Activated naive CD4-positive, alpha-beta T cell treated with anti-CD3 and anti-CD28 coated beads, Interleukin-2, amount 50 U/mL, for 16 hours (primary cell): ENCODE measurements around the gene MAGEB1.

Source experiments
- DNase-seq: peaks from one replicate; pipeline ENCODE4 v3.0.0-alpha.2; 2020

The MAGEB1 gene, protein sequence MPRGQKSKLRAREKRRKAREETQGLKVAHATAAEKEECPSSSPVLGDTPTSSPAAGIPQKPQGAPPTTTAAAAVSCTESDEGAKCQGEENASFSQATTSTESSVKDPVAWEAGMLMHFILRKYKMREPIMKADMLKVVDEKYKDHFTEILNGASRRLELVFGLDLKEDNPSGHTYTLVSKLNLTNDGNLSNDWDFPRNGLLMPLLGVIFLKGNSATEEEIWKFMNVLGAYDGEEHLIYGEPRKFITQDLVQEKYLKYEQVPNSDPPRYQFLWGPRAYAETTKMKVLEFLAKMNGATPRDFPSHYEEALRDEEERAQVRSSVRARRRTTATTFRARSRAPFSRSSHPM

DNA sequence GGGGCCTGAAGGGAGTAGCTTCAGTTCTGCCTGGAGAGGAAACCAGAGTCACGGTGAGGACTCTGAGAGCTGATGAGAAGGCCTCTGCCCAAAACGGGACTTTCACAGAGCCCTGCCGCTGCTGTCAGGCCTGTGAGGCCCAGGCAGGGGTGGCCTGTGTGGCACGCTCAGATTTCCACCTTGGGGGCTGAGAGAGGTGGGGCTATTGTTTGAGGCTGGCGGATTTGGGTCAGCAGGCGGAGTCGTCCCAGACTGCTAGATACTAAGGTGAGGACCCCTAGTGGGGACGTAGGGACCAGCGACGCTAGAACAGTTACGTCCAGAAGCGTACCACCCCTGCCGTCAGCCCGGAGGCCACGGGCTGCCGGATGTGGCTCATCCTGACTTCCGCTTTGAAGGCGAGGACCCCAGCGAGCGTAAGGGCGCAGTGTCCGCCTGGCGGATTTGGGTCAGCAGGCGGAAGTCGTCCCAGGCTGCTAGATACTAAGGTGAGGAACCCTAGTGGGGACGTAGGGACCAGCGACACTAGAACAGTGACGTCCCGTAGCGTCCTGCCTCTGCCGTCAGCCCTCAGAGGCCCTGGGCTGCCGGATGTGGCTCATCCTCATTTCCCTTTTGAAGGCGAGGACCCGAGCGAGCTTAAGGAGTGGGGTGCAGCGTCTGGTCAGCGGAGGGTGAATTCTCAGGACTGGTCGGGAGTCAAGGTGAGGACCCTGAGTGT, at the start of gene MAGEB1:
Gene MAGEB1 (plus strand): TSS at position 378 of the 721 bp plus-strand sequence. CDS start 3,348 bp downstream, outside the sequence.
- DNase-seq: no peak

- no peak for DNase-seq
Observed at GRCh38 chrX:30212172-30212571, 34.8 kb upstream of the MAGEB1 start.

- no peak for DNase-seq
Observed at GRCh38 chrX:30215357-30215843, 31.5 kb upstream of the MAGEB1 start, which contains the start of gene MAGEB2. Gene MAGEB2, plus strand, starts transcription at chrX:30215563. Its CDS starts 3,018 bp downstream, at chrX:30218581.

GRCh38 chrX:30217465-30217864, 29.5 kb upstream of the MAGEB1 start:
- DNase-seq: no peak

- no peak for DNase-seq
Observed at GRCh38 chrX:30219372-30219771, 27.6 kb upstream of the MAGEB1 start.

DNA sequence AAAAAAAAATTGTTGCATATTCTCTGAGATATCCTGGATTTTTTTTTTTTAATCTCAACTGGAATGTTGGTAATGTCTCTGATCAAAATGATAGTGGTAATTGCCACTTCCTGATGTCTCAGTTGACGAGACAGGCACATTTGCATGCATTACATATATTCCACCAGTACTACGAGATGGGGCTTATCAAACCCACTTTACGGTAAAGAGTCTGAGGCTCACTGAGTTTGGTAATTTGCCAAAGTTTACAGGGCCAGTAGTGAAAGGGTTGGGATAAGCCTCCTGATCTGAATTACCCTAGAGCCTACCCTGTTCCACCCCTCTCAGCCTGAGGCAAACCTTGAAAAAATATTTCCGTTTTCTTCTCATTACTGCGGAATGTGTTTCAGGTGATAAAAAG, 26.3 kb upstream of the MAGEB1 start:
- no peak for DNase-seq

DNA sequence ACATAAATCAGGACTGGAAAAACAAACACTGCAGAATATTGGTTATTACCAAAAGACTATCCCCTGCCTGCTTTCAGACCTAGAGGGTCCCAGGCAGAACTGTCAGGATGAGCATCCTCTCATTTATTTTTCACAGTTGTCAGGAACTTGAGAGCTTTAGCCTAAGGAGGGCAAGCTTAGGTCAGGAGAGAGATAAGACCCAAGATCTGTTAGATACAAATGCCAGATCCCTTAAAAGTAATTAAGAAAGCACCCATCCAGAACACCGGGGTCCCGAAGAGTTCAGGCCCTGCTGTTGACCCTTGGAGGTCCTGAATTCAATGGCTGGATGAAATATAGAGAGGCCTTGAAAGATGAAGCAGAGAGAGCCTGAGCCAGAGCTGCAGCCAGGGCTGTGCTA, 22.4 kb upstream of the MAGEB1 start:
- DNase-seq: no peak

- no peak for DNase-seq
Observed at GRCh38 chrX:30228526-30228925, 18.4 kb upstream of the MAGEB1 start.

DNA sequence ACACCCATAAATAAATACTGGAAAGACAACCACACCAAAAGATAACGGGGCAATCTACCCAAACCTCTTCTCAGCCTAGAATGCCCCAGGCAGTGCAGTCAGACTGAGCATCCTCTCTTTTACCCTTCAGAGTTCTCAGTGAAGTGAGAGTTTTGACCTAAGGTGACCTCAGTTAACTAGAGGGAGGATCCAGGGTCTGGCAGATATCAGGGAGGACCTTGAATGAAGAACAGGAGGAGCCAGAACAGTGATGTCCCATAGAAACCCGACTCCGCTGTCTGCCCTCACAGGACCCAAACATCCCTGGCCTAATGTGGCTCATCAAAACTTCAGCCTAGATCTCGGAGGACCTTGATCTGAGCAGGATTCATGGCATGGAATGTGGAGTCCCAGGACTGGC, 16.6 kb upstream of the MAGEB1 start, which contains the start of gene MAGEB3:
Gene MAGEB3 (plus strand): TSS at position 263 of the 400 bp plus-strand sequence. CDS start 5,268 bp downstream, outside the sequence.
- no peak for DNase-seq

GRCh38 chrX:30241724-30242415, 5.1 kb upstream of the MAGEB1 start, which contains the start of gene MAGEB4:
Gene MAGEB4, plus strand, starts transcription at chrX:30242000. Its CDS starts 136 bp downstream, at chrX:30242136.
- no peak for DNase-seq

DNA sequence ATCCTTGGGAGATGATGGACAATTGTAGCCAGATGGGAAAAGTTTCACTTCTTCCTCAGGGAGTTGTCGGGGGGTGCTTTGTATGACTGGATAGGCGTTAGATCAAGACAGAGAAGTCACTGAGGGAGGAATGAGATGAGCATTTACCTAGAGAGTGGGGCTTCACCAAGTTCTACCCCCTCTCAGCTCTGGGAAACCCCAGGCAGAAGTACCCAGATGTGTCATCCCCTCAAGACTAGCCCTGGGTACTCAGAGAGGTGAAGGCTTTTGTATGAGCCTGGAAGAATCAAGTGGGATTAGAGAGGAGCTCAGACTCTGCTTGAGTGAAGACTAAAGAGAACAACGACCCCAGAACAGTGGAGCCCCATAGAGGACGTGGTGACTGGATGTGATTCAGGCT, 1.9 kb downstream of the MAGEB1 start:
- DNase-seq: no peak

DNA sequence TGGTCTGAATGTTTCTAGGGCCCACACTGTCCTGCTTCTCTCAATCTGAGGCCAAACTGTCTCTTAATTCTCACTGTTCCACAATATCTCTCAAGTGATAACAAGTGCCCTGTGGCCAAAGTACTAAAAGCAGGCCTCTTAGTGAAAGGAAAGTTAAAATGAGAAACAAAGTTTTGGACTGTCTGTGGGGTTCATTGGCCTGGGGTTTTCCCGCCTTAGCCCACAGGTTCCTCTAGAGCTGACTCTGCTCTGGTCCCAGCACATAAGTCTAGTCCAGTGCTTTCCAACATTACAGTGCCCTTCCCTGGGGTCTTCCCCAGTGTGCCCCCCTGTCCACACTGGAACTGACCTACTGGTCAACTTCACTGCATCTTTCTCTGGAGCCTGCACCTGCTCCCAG, 6.3 kb downstream of the MAGEB1 start:
- DNase-seq: no peak

DNA sequence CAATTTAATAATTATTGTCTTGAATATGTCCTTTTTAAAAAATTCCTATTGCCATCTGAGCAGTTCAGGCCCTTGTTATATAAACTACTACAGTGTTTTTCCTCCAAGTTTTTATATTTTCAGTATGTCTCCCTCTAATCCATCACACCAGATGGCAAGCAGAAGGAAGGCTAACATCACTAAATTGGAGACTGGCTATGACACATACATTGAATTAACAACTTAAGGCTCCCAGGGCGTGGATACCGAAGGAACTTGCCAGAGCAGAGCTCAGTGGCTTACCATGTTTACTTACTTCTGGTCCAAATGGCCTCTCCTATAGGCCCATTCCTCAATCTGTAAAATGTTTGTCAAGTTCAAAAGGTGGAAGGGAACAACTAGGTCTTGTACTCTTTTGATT, 13.0 kb downstream of the MAGEB1 start:
- DNase-seq: no peak

DNA sequence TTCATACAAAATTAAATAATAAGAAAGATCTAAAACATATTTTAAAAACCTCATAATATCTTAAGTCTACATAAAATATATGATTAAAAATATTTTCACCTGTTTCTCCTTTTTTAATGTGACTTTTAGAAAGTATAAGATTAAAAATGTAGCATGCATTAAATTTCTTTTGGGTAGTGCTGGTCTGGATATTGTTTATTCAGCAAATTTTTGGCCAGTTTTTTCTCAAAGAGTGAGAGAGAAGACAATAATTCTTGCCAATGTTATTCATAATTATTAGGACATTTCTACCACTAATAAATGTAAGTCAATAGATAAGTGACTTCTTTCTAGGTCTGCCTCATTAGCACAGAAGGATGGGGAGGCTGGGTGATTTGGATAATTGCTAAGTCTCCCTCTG, 14.1 kb downstream of the MAGEB1 start:
- no peak for DNase-seq

DNA sequence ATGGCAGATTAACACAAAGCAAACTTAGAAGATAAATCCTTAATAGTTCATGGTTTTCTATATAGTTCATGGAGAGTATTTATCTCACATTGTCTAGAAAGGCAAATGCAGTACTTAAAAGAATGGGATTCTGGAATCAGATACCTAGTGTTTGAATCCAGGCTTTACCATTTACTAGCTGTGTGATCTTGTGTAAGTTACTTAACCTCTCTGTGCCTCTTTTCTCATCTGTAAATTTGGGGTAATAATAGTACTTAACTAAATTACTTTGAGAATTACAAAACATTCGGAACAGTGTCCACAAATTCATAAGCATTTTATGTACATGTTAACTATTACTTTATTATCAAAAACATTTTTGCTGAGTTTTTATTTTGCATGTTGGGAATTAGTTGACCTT, 15.8 kb downstream of the MAGEB1 start:
- DNase-seq: no peak

DNA sequence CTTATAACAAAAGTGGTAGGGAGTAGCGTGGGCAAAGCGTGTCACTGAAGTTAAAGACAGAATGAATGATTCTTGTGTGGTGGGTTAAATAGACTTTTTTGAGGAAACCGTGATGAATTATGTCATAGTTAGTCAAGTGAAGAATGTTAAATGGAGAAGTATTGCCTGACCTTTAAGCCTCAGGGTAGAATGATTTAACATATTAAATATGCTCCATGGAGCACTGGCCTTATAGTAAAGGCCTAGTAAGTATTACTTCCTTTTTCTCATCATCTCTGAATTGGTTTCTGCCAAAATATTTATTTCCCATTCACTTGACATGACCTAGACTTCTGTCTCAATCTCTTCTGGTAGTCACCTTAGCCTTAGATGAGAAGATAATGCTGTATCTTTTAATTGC, 23.7 kb downstream of the MAGEB1 start:
- DNase-seq: no peak

DNA sequence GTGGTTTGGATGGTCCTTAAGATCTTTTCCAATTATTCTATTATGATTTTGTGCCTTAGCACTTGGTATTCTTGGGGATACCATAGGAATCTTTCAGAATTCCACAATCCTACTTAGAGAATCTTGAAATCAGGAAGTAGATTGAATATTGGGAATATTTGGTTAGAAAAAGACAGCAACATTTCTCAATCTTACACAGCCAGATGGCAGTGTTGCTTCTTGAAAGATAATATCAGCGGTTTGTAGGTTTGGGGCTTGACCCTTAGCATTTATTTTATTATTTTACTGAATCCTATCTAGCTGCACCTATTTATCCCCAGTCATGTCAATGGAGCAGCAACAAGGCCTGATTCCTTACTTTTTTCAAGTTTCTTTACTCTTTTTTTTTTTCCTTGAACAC, 28.6 kb downstream of the MAGEB1 start:
- no peak for DNase-seq

- DNase-seq: no peak
Observed at GRCh38 chrX:30278365-30278764, 31.4 kb downstream of the MAGEB1 start.

DNA sequence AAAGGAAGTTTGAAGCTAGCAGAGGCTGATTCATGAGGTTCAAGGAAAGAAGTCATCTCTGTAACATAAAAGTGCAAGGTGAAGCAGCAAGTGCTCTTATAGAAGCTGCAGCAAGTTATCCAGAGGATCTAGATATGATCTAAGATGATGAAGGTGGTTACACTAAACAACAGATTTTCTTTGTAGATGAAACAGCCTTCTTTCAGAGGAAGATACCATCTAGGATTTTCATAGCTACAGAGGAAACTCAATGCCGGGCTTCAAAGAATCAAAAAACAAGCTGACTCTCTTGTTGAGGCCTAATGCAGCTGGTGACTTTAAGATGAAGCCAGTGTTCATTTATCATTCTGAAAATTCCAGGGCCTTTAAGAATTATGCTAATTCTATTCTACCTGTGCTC, 33.5 kb downstream of the MAGEB1 start:
- no peak for DNase-seq

DNA sequence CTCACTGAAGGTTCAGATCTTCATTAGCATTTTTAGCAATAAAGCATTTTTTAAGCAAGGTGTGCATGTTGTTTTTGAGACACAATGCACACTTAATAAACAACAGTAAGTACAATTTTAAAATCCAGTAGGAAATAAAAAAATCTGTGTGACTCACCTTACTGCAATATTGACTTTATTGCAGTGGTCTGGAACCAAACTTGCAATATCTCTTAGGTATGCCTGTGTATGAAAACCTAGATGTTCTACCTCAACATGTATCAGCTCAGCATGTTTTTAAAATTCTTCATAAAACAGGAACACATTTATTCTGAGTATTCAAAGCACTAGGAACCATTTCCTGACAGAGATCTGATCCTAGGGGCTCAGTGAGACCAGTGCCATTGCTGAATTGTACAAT, 35.6 kb downstream of the MAGEB1 start:
- DNase-seq: no peak

DNA sequence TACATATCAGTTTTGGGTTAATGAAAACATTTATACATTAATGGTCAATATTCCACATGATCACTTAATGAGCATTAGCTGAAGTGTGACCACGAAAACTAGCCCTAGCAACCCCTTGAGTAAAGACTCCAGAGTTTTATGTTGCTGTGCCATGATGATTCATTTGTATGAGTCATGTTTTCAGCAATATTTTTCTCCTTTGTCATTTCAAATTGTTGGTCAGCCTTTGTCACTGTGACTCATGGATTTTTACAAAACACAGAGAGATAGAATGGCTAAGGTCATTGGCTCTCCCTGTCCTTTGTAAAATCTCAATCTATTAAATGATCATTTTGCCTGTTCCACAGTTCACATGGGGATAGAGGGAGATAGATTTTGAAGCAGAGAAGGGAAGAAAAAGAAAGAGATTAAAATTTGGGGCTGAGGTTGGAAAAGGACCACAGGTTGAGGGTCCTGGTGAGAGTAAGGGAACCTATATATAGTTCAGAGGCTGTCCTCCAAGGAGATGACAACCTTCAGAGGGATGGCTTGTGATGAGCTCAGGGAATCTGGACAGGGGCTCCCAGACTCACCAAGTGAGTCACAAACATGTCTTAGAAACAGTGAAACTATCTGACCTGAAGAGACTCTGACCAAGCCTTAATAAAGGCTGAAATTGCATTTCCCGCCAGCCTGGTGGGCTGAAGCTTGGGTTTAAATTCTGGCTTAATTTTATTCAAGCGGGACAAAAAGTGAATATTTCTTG, 36.7 kb downstream of the MAGEB1 start:
- DNase-seq: no peak

DNA sequence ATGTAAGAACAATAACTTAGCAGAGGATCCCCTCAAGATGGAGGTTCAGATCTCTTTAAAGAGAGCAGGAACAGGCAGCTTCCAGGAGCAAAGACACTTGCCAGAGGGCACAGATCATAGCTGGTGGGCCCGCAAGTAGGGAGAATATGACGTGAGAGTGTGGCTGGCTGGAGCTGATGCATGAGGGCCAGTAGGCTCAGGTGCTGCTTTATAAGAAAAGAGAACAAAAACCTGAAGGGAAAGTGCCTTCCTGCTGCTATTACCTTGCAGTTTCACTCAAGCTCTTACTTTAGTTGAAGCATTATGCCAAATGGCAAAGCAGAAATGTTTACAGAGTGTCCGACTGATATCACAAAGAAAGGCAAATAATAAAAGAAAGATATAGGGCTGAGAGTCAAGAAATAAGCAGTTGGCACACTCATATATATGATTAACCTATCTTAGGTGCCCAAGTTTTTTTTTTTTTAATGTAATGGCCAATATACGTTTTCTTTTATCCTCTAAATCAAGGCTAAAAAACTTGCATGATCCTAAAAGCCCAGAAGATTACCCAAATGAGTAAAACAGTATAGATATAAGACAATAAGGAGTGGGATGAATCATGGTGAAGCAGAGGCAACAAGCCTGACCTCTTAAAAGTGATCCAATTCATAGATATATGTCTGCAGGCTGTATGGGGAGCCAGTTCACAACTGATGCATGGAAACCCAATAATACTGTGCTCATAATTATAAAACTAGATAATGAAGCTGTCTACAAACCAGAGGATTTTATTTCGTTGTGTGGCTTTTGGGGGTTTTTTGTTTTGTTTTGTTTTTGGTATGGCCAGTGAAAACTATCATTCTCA, 49.7 kb downstream of the MAGEB1 start:
- DNase-seq: no peak
